Thyroid gland (tissue), 4 donors: ENCODE results near the gene SLC25A1. TPM values are rescaled to one million over a fixed set of nuclear protein-coding genes. Genes with fewer than 3 reads are reported as not detected.

Experiments
- DNase-seq, 2 donors: peaks; one replicate each; pipeline ENCODE4 v3.0.0-alpha.2; 2019
- H3K27ac ChIP-seq, 3 donors: fragments of 200-600 bp; sonication (generic); 1 replicate in 2 of 3; 2 replicates in 1 of 3; pipeline ENCODE4 v1.5.1; 2016 to 2019; ENCODE audit warnings: mild to moderate bottlenecking in 1 of 3, moderate library complexity in 1 of 3
- H3K27me3 ChIP-seq: fragments of 200-600 bp; sonication (generic); one replicate; pipeline ENCODE4 v1.5.1; 2019
- H3K36me3 ChIP-seq, 2 donors: fragments of 200-600 bp; sonication (generic); one replicate each; pipeline ENCODE4 v1.5.1; 2016 to 2019
- H3K4me1 ChIP-seq, 2 donors: fragments of 200-600 bp; sonication (generic); one replicate each; pipeline ENCODE4 v1.5.1; 2017 to 2019
- H3K4me3 ChIP-seq, 3 donors: fragments of 200-600 bp; sonication (generic); replicated peaks in 1 of 3; 1 replicate in 2 of 3; 2 replicates in 1 of 3; pipeline ENCODE4 v1.5.1; 2016; ENCODE audit warnings: mild to moderate bottlenecking in 1 of 3
- H3K9me3 ChIP-seq: fragments of 200-600 bp; sonication (generic); one replicate; pipeline ENCODE4 v1.5.1; 2017
- POLR2A ChIP-seq, 2 donors: fragments of 450-650 bp; IDR thresholded peaks; one replicate each; pipeline ENCODE4 v1.6.1; 2017; ENCODE audit warnings: antibody characterized with exemption in 2 of 2, mild to moderate bottlenecking in 2 of 2, moderate library complexity in 1 of 2
- WGBS, 2 donors: methylation state at CpG; one replicate each; pipeline ENCODE4 v1.1.5; 2017; 5-methylcytosine and 5-hydroxymethylcytosine counted together
- intact Hi-C: fragments of 100-400 bp; cut with DNase I; formaldehyde crosslinking; loops from one replicate; pipeline ENCODE4 v1.15.1; 2023
- total RNA-seq, 4 donors: library from RNA; depleted of rRNA; stranded (reverse); fragments of >200 nt; gene quantifications; one replicate each; pipeline ENCODE4 v1.2.3, GENCODE V29; 2016
- TF ChIP-seq, protein P1 (sequence below), 6 experiments: fragments of 200-600 bp in 3 of 6; fragments of 450-650 bp in 3 of 6; sonication (generic) in 3 of 6; IDR thresholded peaks; one replicate each; pipeline ENCODE4 v1.5.1; 2016 to 2019; ENCODE audit warnings: antibody characterized with exemption in 6 of 6, mild to moderate bottlenecking in 2 of 6, inconsistent platforms in 1 of 6, moderate library complexity in 1 of 6

Gene SLC25A1
- total RNA-seq, 4 donors from 2014 or later, result 38.7 to 79.9 (median 62.1) TPM

DNA sequence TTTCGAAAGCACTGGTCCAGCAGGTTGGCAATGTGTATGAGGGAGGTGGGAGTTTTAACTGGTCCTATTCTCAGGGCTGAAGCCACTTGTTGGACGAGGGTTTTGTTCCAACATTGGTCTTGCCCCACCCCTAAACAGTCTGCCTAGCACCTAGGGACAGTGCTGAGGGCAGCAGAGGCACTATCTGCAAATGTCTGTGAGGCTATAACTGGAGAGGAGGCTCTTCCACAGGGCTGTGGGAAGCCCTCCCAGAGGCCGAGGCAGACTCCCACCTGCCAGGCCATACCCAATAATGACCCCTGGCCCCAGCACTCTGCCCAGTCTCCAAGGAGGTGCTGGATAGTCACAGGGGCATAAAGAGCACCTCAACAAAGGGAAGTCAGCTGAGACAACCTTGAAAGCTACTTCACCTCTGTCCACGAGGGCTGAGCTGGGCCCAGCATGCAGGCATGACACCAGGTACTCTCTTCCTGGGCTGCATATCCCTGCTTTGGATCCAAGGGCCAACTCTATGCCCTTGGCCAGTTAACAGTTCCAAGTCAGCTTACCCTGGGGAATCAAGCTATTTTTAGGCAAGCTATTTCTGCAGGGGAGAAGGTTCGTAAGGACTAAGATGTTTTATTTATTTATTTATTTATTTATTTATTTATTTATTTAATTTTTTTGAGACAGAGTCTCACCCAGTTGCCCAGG, 40.2 kb upstream of the SLC25A1 start:
- no peak for DNase-seq
- intact Hi-C loops, result no loop called here
- H3K9me3 ChIP-seq, result no peaks in the 10 kb centered on the region
- H3K27me3 ChIP-seq, result no peaks in the 10 kb centered on the region
- peaks cover 0 to 4% of the 10 kb centered on the region in 2 donors for H3K4me1 ChIP-seq
- no peak for TF ChIP-seq POLR2A (IDR thresholded peaks at IDR 0.05)
- TF ChIP-seq, protein P1, sequence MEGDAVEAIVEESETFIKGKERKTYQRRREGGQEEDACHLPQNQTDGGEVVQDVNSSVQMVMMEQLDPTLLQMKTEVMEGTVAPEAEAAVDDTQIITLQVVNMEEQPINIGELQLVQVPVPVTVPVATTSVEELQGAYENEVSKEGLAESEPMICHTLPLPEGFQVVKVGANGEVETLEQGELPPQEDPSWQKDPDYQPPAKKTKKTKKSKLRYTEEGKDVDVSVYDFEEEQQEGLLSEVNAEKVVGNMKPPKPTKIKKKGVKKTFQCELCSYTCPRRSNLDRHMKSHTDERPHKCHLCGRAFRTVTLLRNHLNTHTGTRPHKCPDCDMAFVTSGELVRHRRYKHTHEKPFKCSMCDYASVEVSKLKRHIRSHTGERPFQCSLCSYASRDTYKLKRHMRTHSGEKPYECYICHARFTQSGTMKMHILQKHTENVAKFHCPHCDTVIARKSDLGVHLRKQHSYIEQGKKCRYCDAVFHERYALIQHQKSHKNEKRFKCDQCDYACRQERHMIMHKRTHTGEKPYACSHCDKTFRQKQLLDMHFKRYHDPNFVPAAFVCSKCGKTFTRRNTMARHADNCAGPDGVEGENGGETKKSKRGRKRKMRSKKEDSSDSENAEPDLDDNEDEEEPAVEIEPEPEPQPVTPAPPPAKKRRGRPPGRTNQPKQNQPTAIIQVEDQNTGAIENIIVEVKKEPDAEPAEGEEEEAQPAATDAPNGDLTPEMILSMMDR (IDR thresholded peaks at IDR 0.05), result no peak
- no peak overlapping the region for H3K27ac ChIP-seq
- WGBS, 2 donors, result 69 to 80% methylated on average over 4 to 5 of the region's 5 CpGs
- H3K36me3 ChIP-seq, result peaks cover 0 to 32% of the 10 kb centered on the region in 2 donors
- no peak overlapping the region for H3K4me3 ChIP-seq

DNA sequence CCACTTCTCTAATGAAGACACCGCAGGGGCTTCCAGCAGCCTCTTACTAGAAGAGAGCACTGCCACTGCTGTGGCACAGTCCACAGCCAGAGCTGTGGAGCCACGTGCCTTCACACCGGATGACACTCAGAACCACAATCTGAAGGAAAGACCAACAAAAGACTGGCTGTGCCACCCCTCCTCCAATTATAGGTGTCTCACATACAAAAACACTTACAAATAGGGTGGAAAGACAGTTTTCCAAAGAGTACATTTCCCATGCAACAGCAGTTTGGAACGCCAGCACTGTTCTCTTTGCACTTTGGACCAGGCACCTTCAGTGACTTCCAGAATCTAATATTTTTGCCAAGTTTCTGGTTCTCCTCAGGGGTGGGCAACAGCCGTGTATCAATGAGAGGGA, 38.0 kb upstream of the SLC25A1 start:
- Histone ChIP-seq H3K27ac (no peak overlapping the region), H3K27me3 (no peaks in the 10 kb centered on the region), H3K36me3 (peaks cover 0 to 16% of the 10 kb centered on the region in 2 donors), H3K4me3 (no peak overlapping the region), H3K4me1 (peaks cover 0 to 4% of the 10 kb centered on the region in 2 donors), H3K9me3 (no peaks in the 10 kb centered on the region)
- TF ChIP-seq, protein P1 (IDR thresholded peaks at IDR 0.05), result no peak
- TF ChIP-seq POLR2A (IDR thresholded peaks at IDR 0.05), result no peak
- WGBS, 2 donors, result 96 to 97% methylated on average over 5 of the region's 5 CpGs
- DNase-seq, result no peak
- intact Hi-C loops, result no loop called here

DNA sequence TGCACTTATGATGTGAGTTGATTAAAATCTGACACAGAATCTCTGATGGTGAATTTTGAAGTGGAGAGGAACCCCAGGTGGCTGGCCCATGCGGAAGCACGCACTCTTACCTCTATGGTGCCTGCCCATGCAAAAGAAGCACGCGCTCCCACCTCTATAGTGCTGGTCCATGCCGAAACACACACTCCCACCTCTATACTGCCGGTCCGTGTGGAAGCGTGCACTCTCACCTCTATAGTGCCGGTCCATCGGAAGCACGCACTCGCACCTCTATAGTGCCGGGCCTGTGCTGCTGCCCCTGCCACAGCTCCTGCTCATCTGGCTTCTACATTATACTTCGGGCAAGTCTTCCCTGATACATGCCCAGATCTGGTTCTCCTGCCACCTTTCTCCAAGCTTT, 36.8 kb upstream of the SLC25A1 start:
- no peak for TF ChIP-seq POLR2A (IDR thresholded peaks at IDR 0.05)
- TF ChIP-seq, protein P1 (IDR thresholded peaks at IDR 0.05), result no peak
- 94 to 97% methylated on average over 14 of the region's 14 CpGs for WGBS, 2 donors
- peaks cover 0 to 5% of the 10 kb centered on the region in 2 donors for H3K36me3 ChIP-seq
- no peak for DNase-seq
- peaks cover 0 to 4% of the 10 kb centered on the region in 2 donors for H3K4me1 ChIP-seq
- no peaks in the 10 kb centered on the region for H3K27me3 ChIP-seq
- intact Hi-C loops, result no loop called here
- H3K4me3 ChIP-seq, result no peak overlapping the region
- no peak overlapping the region for H3K27ac ChIP-seq
- no peaks in the 10 kb centered on the region for H3K9me3 ChIP-seq

DNA sequence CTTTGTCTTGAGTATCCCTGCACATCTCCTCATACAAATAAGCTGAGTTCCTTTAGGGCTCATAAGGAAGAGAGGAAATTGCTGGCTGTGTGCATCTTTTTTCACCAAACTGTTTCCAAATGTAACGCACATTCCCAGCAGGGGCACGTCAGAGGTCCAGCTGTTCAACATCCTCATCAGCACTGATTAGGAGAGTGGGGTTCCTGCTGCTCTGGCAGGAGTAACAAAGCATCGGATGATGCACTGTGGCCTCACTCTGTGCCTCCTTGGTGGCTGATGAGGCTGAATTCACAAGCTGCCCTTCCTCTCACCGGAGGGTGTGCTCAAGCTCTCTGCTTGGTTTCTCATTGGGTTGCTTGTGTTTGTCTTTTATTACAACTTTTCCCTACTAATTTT, 35.5 kb upstream of the SLC25A1 start:
- Histone ChIP-seq H3K27ac (no peak overlapping the region), H3K4me3 (no peak overlapping the region), H3K36me3 (peaks cover 0 to 12% of the 10 kb centered on the region in 2 donors), H3K27me3 (no peaks in the 10 kb centered on the region), H3K9me3 (no peaks in the 10 kb centered on the region), H3K4me1 (peaks cover 0 to 4% of the 10 kb centered on the region in 2 donors)
- TF ChIP-seq, protein P1 (IDR thresholded peaks at IDR 0.05), result no peak
- no peak for TF ChIP-seq POLR2A (IDR thresholded peaks at IDR 0.05)
- DNase-seq, result no peak
- intact Hi-C loops, result no loop called here
- 74 to 78% methylated on average over 4 of the region's 4 CpGs for WGBS, 2 donors

DNA sequence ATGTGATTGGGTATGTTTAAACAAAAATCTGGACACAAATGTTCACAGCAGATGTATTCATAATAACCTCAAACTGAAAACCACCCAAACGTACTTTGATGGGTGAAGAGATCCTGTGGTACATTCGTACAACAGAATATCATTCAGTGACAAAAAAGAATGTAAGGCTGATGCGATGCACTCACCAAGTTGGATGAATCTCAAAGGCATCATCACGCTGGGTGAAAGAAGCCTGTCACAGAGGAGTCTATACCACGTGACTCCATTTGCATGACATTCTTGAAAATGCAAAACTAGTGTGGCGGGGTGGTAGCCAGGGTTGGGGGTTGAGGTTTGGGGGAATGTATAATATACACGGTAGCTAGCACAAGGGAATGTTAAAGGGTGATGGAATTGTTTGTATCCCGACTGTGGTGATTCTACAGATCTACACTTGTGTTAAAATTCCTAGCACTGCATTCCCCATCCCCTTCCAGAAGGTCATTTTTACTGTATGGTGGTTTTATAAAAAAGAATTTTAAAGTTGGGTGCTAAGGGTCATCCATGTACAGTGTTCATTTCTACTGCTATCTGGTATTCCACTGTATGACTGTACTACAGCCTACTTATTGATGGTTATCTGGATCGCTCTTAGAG, 35.0 kb upstream of the SLC25A1 start:
- H3K27ac ChIP-seq, result no peak overlapping the region
- no peaks in the 10 kb centered on the region for H3K27me3 ChIP-seq
- no peak for DNase-seq
- H3K9me3 ChIP-seq, result no peaks in the 10 kb centered on the region
- TF ChIP-seq, protein P1 (IDR thresholded peaks at IDR 0.05), result no peak
- no peak for TF ChIP-seq POLR2A (IDR thresholded peaks at IDR 0.05)
- peaks cover 0 to 4% of the 10 kb centered on the region in 2 donors for H3K4me1 ChIP-seq
- H3K36me3 ChIP-seq, result peaks cover 0 to 15% of the 10 kb centered on the region in 2 donors
- H3K4me3 ChIP-seq, result no peak overlapping the region
- intact Hi-C loops, result no loop called here
- 85 to 87% methylated on average over 9 of the region's 9 CpGs for WGBS, 2 donors
